Panc1 (cell line): Measurements from ENCODE around the gene TUBB8B. TPM values are rescaled to one million over a fixed set of nuclear protein-coding genes. Genes with fewer than 3 reads are reported as not detected.
"Not testable (repeated sequence)": the region's sequence is repeated elsewhere in the genome, so short reads cannot be mapped to it uniquely, and the experiment has no call there.

Source experiments
- ATAC-seq: fragments of 200-7000 bp; cut with Tn5 transposase; 2 replicates; pipeline ENCODE4 v1.9.1; 2020; ENCODE audit warnings: mild to moderate bottlenecking, moderate library complexity
- BruUV-seq: library from RNA; stranded (reverse); fragments of 400-500 nt; replicated peaks from 2 replicates; lab custom pipeline; 2021; lab: Mats Ljungman, UMichigan
- CTCF ChIA-PET: fragments of 300-600 bp; sonication (Branson Sonifier 250); formaldehyde crosslinking; loops from one replicate; lab custom pipeline; 2022; ENCODE audit warnings: antibody characterized with exemption; lab: Charles Lee
- POLR2A ChIA-PET: fragments of 300-600 bp; sonication (Branson Sonifier 250); formaldehyde crosslinking; loops from one replicate; lab custom pipeline; 2022; ENCODE audit warnings: antibody characterized with exemption; lab: Charles Lee
- DNase-seq: peaks from one replicate; pipeline ENCODE4 v3.0.0-alpha.2; 2010; ENCODE audit warnings: low read depth, low spot score
- H3K27ac ChIP-seq: 2 replicates; pipeline ENCODE4 v1.5.1; 2011; ENCODE audit warnings: mild to moderate bottlenecking, low read length, inconsistent platforms
- H3K27me3 ChIP-seq: fragments of 200-500 bp; sonication (Bioruptor generic); 2 replicates; pipeline ENCODE4 v1.6.0; 2014; ENCODE audit warnings: low read length, inconsistent platforms; ENCODE audit not compliant: control insufficient read depth, insufficient read depth
- H3K36me3 ChIP-seq: fragments of 200-500 bp; sonication (Bioruptor generic); 2 replicates; pipeline ENCODE4 v1.5.1; 2014; ENCODE audit warnings: inconsistent platforms, mild to moderate bottlenecking, low read length, moderate library complexity; ENCODE audit not compliant: control insufficient read depth, insufficient read depth
- H3K4me1 ChIP-seq: 2 replicates; pipeline ENCODE4 v1.5.1; 2011; ENCODE audit warnings: inconsistent platforms, mild to moderate bottlenecking, low read length, moderate library complexity; ENCODE audit not compliant: control insufficient read depth, insufficient read depth
- H3K4me3 ChIP-seq, 2 experiments: 2 replicates each; pipeline ENCODE4 v1.5.1; 2011 to 2012; ENCODE audit warnings: low read depth in 2 of 2, low read length in 2 of 2, mild to moderate bottlenecking in 2 of 2, inconsistent platforms in 1 of 2, moderate library complexity in 1 of 2
- H3K9me3 ChIP-seq: fragments of 200-500 bp; sonication (Bioruptor generic); 2 replicates; pipeline ENCODE4 v1.5.1; 2014; ENCODE audit warnings: low read depth, mild to moderate bottlenecking, inconsistent platforms, low read length, moderate library complexity; ENCODE audit not compliant: control insufficient read depth, insufficient read depth
- in situ Hi-C: cut with HindIII; loops from 2 replicates; pipeline ENCODE4 v1.10.0; 2016; ENCODE audit warnings: low sequenced_read_pairs, low pct_unique_long_range_greater_than_20kb
- intact Hi-C: fragments of 100-400 bp; cut with micrococcal nuclease; formaldehyde crosslinking; loops from one replicate; pipeline ENCODE4 v1.10.0; 2022; ENCODE audit not compliant: unreplicated experiment
- total RNA-seq: library from RNA; stranded (reverse); gene quantifications from one replicate; pipeline ENCODE4 v1.2.1, GENCODE V29; 2021; ENCODE audit not compliant: unreplicated experiment

TUBB8B gene
- total RNA-seq, 1 experiment from 2014 or later: not detected

GRCh38 chr18:90396-91193 is 41.2 kb upstream of the TUBB8B start:
- CTCF ChIA-PET, H3K36me3 ChIP-seq, H3K4me1 ChIP-seq, intact Hi-C loops, H3K4me3 ChIP-seq, BruUV-seq, H3K27me3 ChIP-seq, DNase-seq, ATAC-seq, H3K9me3 ChIP-seq, in situ Hi-C loops, H3K27ac ChIP-seq, POLR2A ChIA-PET: not testable (repeated sequence)

- DNase-seq, H3K27me3 ChIP-seq, CTCF ChIA-PET, H3K9me3 ChIP-seq, ATAC-seq, BruUV-seq, H3K36me3 ChIP-seq, in situ Hi-C loops, H3K27ac ChIP-seq, POLR2A ChIA-PET, H3K4me1 ChIP-seq, intact Hi-C loops, H3K4me3 ChIP-seq: not testable (repeated sequence)
Measured at GRCh38 chr18:89124-89523, 39.7 kb upstream of the TUBB8B start.

DNA sequence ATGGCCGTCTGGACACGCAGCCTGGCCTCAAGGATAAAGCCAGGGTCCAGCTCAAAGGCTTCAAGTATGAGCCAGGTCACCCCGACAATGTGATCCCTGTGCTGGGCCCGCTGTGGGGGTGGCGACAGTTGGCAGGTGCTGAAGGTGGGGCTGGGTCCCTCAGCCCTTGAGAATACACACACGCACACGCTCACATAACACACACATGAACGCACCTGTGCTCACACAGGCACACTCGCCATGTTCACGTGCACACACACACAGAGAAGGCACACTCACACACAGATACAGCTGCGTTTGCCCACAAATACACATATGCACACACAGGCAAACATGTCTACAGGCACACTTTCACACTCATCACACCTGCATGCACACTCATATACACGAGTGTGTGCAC is 35.4 kb upstream of the TUBB8B start:
- H3K4me3 ChIP-seq, intact Hi-C loops, H3K36me3 ChIP-seq, H3K4me1 ChIP-seq, CTCF ChIA-PET, POLR2A ChIA-PET, H3K9me3 ChIP-seq, ATAC-seq, H3K27ac ChIP-seq, H3K27me3 ChIP-seq, BruUV-seq, DNase-seq, in situ Hi-C loops: not testable (repeated sequence)

DNA sequence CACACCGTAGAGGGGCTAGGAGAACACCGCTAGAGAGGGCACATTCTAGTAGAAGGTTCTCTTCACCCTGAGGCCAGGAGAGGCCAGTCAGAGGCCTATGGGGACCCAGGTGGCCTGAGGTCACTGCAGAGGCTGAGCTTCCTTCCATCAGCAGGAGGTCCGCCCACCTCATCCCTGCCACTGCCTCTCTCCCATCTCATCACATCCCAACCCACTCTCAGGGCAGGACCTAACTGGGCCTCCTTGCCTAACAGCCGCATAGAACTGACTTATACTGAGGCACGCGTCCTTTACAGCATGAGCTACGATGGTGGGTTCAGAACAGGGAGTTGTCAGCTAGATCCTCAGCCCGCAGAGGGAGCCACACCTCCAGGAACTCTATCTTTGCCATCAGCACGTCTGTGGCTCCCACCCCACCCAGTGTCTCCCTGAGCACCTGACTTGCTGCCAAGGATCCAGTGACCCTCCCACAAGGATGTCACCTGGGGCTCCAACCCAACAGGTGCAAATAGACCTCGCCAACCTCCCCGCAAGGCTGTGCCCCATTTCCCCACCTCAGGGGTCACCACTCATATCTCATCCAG is 33.3 kb upstream of the TUBB8B start:
- H3K27me3 ChIP-seq, in situ Hi-C loops, POLR2A ChIA-PET, CTCF ChIA-PET, H3K9me3 ChIP-seq, H3K36me3 ChIP-seq, intact Hi-C loops, H3K4me1 ChIP-seq, DNase-seq, H3K27ac ChIP-seq, BruUV-seq, ATAC-seq, H3K4me3 ChIP-seq: not testable (repeated sequence)

DNA sequence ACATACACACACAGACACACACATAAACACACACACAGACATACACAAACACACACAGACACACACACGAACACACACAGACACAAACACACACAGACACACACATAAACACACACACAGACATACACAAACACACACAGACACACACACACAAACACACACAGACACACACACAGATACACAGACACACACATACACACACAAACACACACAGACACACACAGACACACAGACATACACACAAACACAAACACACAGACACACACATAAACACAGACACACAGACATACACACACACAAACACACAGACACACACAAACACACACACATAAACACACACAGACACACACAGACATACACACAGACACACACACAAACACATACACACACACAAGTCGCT is 31.5 kb upstream of the TUBB8B start:
- in situ Hi-C loops, BruUV-seq: not testable (repeated sequence)

DNA sequence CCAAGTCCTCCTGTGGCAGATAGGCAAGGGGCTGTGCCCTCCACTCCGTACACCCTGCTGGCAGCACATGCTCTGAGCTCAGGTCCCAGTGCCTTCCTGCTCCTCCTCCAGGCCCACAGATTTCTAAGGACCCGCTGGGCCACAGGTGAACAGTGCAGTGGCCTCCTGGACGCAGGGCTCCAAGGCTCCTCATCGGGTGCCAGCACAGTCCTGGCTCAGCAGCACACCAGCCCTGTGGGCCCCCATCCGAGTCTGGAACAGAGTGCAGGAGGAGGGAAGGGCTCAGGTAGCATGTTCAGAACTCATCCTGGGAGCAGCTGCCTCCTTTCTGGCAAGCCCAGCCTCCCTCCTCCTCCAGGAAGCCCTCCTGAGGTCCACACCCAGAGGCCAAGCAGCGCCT is 30.8 kb upstream of the TUBB8B start:
- H3K27ac ChIP-seq, in situ Hi-C loops, H3K9me3 ChIP-seq, H3K4me3 ChIP-seq, ATAC-seq, H3K36me3 ChIP-seq, intact Hi-C loops, POLR2A ChIA-PET, BruUV-seq, H3K4me1 ChIP-seq, DNase-seq, H3K27me3 ChIP-seq, CTCF ChIA-PET: not testable (repeated sequence)

More for the DNA sequence above, 31.5 kb upstream of the TUBB8B start:
- CTCF ChIA-PET, DNase-seq, intact Hi-C loops, H3K9me3 ChIP-seq, H3K4me3 ChIP-seq, H3K27me3 ChIP-seq, POLR2A ChIA-PET, H3K27ac ChIP-seq, ATAC-seq, H3K36me3 ChIP-seq, H3K4me1 ChIP-seq: not testable (repeated sequence)

DNA sequence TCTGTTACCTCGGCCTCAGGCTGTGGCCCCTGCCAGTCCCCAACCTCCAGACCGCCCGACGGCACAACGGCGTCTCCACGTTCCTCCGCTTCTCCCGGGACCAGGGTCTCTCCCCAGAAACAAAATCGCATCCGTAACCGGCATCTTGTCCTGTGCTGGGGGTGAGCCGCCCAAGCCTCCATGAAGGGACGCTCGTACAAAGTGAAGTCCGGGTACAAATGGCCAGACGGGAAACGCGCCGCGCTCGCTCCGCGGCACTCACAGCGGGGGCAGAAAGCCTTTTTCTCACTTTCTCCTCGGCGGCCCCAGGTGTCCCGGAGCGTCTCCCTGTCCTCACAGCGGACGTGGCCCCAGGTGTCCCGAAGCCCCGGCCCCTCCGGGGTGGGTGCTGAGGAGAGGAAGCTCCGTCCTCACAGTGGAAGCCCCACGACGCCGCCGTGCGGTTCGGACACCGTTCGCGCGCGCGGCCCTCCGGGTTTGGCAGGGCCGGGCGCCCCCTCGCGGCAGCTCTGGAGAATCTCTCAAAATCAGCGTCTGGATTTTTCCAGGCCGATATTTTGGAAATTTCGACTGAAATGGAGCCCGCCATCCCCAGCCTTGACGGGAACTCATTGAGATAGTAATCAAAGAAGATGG is 26.2 kb upstream of the TUBB8B start:
- H3K27ac ChIP-seq, H3K36me3 ChIP-seq, H3K9me3 ChIP-seq, POLR2A ChIA-PET, intact Hi-C loops, CTCF ChIA-PET, BruUV-seq, ATAC-seq, H3K27me3 ChIP-seq, DNase-seq, H3K4me1 ChIP-seq, in situ Hi-C loops: not testable (repeated sequence)
- H3K4me3 ChIP-seq: peak overlapping the region in 1 of 2 experiments; percentile 15; a peak in 1 of 4 replicates
